ENCODE results near the gene SPINK14.

GRCh38 chr5:148224117-148224742 is 55.9 kb downstream of the SPINK14 start:
- TF ChIP-seq CTCF (conservative IDR thresholded peaks at IDR 0.05; ENCODE audit: low read length), result no peak
- no peak for TF ChIP-seq EZH2phosphoT487 (IDR thresholded peaks at IDR 0.05; ENCODE audit: borderline replicate concordance, low read depth, low read length)
